Neural cell (in vitro differentiated cells): Measurements from ENCODE around the gene HAUS6.

Source experiments
- EP300 ChIP-seq: fragments of 450-650 bp; conservative IDR thresholded peaks from 2 replicates; pipeline ENCODE4 v1.6.1; 2014; ENCODE audit warnings: antibody characterized with exemption, mild to moderate bottlenecking, moderate library complexity; ENCODE audit not compliant: poor library complexity, severe bottlenecking
- EZH2 ChIP-seq: fragments of 200-600, 300-800 bp; shearing (Covaris generic), sonication (generic); IDR thresholded peaks from 2 replicates; pipeline ENCODE4 v1.6.1; 2014; ENCODE audit warnings: antibody characterized with exemption, low read length, borderline replicate concordance, mild to moderate bottlenecking; ENCODE audit not compliant: insufficient read depth, poor library complexity, severe bottlenecking
- POLR2AphosphoS5 ChIP-seq: IDR thresholded peaks from 2 replicates; pipeline ENCODE4 v1.6.1; 2012
- TF ChIP-seq, protein P1 (sequence below): fragments of 450-650 bp; IDR thresholded peaks from 2 replicates; pipeline ENCODE4 v1.5.1; 2014; ENCODE audit warnings: antibody characterized with exemption, mild to moderate bottlenecking, moderate library complexity; ENCODE audit not compliant: poor library complexity, severe bottlenecking

- TF ChIP-seq, protein P1, sequence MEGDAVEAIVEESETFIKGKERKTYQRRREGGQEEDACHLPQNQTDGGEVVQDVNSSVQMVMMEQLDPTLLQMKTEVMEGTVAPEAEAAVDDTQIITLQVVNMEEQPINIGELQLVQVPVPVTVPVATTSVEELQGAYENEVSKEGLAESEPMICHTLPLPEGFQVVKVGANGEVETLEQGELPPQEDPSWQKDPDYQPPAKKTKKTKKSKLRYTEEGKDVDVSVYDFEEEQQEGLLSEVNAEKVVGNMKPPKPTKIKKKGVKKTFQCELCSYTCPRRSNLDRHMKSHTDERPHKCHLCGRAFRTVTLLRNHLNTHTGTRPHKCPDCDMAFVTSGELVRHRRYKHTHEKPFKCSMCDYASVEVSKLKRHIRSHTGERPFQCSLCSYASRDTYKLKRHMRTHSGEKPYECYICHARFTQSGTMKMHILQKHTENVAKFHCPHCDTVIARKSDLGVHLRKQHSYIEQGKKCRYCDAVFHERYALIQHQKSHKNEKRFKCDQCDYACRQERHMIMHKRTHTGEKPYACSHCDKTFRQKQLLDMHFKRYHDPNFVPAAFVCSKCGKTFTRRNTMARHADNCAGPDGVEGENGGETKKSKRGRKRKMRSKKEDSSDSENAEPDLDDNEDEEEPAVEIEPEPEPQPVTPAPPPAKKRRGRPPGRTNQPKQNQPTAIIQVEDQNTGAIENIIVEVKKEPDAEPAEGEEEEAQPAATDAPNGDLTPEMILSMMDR = no peak
- no peak for TF ChIP-seq EZH2
- TF ChIP-seq EP300 = no peak
- TF ChIP-seq POLR2AphosphoS5 = no peak
Observed at GRCh38 chr9:19020886-19021455, 81.7 kb downstream of the HAUS6 start.
